ENCODE data around the gene XIRP1. TPM values are rescaled to one million over a fixed set of nuclear protein-coding genes. Genes with fewer than 3 reads are reported as not detected.

Gene XIRP1
- total RNA-seq, 2 donors from 2014 or later, result 2.0 TPM; not detected in 1

- peak overlapping the region; percentile 97 to 100 for H3K27ac ChIP-seq
- H3K9me3 ChIP-seq, result no peaks in the 10 kb centered on the region
- ATAC-seq (ENCODE audit: insufficient number of reproducible peaks, low FRiP score, low read depth) (no peak), DNase-seq (ENCODE audit: low spot score) (no peak)
- TF ChIP-seq CTCF (IDR thresholded peaks at IDR 0.05), result no peak
- no peaks in the 10 kb centered on the region for H3K27me3 ChIP-seq (replicated peaks; ENCODE audit: insufficient read depth)
- peaks cover 18% of the 10 kb centered on the region for H3K36me3 ChIP-seq
- H3K4me3 ChIP-seq, result peak overlapping the region; percentile 96
- peaks cover 50 to 71% of the 10 kb centered on the region in 2 donors for H3K4me1 ChIP-seq (ENCODE audit: control insufficient read depth in 1 of 2, low read depth in 2 of 2)
Observed at GRCh38 chr3:39149498-39150147, 42.8 kb downstream of the XIRP1 start.

- H3K4me1 ChIP-seq (ENCODE audit: control insufficient read depth in 1 of 2, low read depth in 2 of 2), result peaks cover 50 to 67% of the 10 kb centered on the region in 2 donors
Observed at GRCh38 chr3:39149059-39149455, 43.3 kb downstream of the XIRP1 start.

GRCh38 chr3:39148435-39149058 is 43.8 kb downstream of the XIRP1 start:
- H3K9me3 ChIP-seq, result no peaks in the 10 kb centered on the region
- no peaks in the 10 kb centered on the region for H3K27me3 ChIP-seq (replicated peaks; ENCODE audit: insufficient read depth)
- peaks cover 50 to 63% of the 10 kb centered on the region in 2 donors for H3K4me1 ChIP-seq (ENCODE audit: control insufficient read depth in 1 of 2, low read depth in 2 of 2)
- no peak for TF ChIP-seq CTCF (IDR thresholded peaks at IDR 0.05)
- H3K4me3 ChIP-seq, result peak overlapping the region; percentile 64
- H3K36me3 ChIP-seq, result peaks cover 29% of the 10 kb centered on the region
- DNase-seq (ENCODE audit: low spot score), result no peak
- no peak for ATAC-seq (ENCODE audit: insufficient number of reproducible peaks, low FRiP score, low read depth)
- H3K27ac ChIP-seq, result peak overlapping the region; percentile 97 to 100

More at GRCh38 chr3:39149059-39149455, 43.3 kb downstream of the XIRP1 start:
- peak overlapping the region; percentile 97 to 100 for H3K27ac ChIP-seq
- H3K36me3 ChIP-seq, result peaks cover 24% of the 10 kb centered on the region
- H3K4me3 ChIP-seq, result peak overlapping the region; percentile 64
- no peak for ATAC-seq (ENCODE audit: insufficient number of reproducible peaks, low FRiP score, low read depth)
- no peaks in the 10 kb centered on the region for H3K9me3 ChIP-seq
- DNase-seq (ENCODE audit: low spot score), result no peak
- no peak for TF ChIP-seq CTCF (IDR thresholded peaks at IDR 0.05)
- no peaks in the 10 kb centered on the region for H3K27me3 ChIP-seq (replicated peaks; ENCODE audit: insufficient read depth)

GRCh38 chr3:39147711-39148434 is 44.5 kb downstream of the XIRP1 start:
- H3K4me1 ChIP-seq (ENCODE audit: control insufficient read depth in 1 of 2, low read depth in 2 of 2), result peaks cover 50 to 63% of the 10 kb centered on the region in 2 donors
- TF ChIP-seq CTCF (IDR thresholded peaks at IDR 0.05), result no peak
- peaks cover 35% of the 10 kb centered on the region for H3K36me3 ChIP-seq
- no peak for DNase-seq (ENCODE audit: low spot score)
- no peaks in the 10 kb centered on the region for H3K27me3 ChIP-seq (replicated peaks; ENCODE audit: insufficient read depth)
- ATAC-seq (ENCODE audit: insufficient number of reproducible peaks, low FRiP score, low read depth), result no peak
- H3K4me3 ChIP-seq, result peak overlapping the region; percentile 64
- H3K27ac ChIP-seq, result peak overlapping the region; percentile 97 to 100
- H3K9me3 ChIP-seq, result no peaks in the 10 kb centered on the region

Data from thoracic aorta (tissue), 2 donors.